Karpas-422 (cell line): ENCODE measurements around the gene MED13L. TPM values are rescaled to one million over a fixed set of nuclear protein-coding genes. Genes with fewer than 3 reads are reported as not detected.

Experiments
- DNase-seq: peaks from one replicate; pipeline ENCODE4 v3.0.0-alpha.2; 2015
- H2AFZ ChIP-seq: fragments of 200-600 bp; sonication (generic); 2 replicates; pipeline ENCODE4 v1.6.1; 2014; ENCODE audit warnings: antibody characterized with exemption, low read length, mixed read lengths
- H3K27ac ChIP-seq: fragments of 200-600 bp; sonication (generic); 2 replicates; pipeline ENCODE4 v1.5.1; 2014; ENCODE audit warnings: mild to moderate bottlenecking, low read length, moderate library complexity
- H3K27me3 ChIP-seq: fragments of 200-600 bp; sonication (generic); 2 replicates; pipeline ENCODE4 v1.6.1; 2014; ENCODE audit warnings: low read length, mixed read lengths
- H3K36me3 ChIP-seq: fragments of 200-600 bp; sonication (generic); 2 replicates; pipeline ENCODE4 v1.6.1; 2014; ENCODE audit warnings: low read length, mixed read lengths; ENCODE audit not compliant: insufficient read depth
- H3K4me1 ChIP-seq: fragments of 200-600 bp; sonication (generic); 2 replicates; pipeline ENCODE4 v1.6.1; 2014; ENCODE audit warnings: mild to moderate bottlenecking, low read length, mixed read lengths
- H3K4me2 ChIP-seq: fragments of 200-600 bp; sonication (generic); 2 replicates; pipeline ENCODE4 v1.6.1; 2014; ENCODE audit warnings: low read length, low read depth, mild to moderate bottlenecking; ENCODE audit not compliant: poor library complexity, severe bottlenecking
- H3K4me3 ChIP-seq: fragments of 200-600 bp; sonication (generic); 2 replicates; pipeline ENCODE4 v1.5.1; 2014; ENCODE audit warnings: mild to moderate bottlenecking, antibody characterized with exemption, low read length, mixed read lengths
- H3K79me2 ChIP-seq: fragments of 200-600 bp; sonication (generic); 2 replicates; pipeline ENCODE4 v1.6.1; 2014; ENCODE audit warnings: mild to moderate bottlenecking, low read length, mixed read lengths
- H3K9ac ChIP-seq: fragments of 200-600 bp; sonication (generic); 2 replicates; pipeline ENCODE4 v1.6.0; 2014; ENCODE audit warnings: low read length
- H3K9me2 ChIP-seq: fragments of 200-600 bp; sonication (generic), shearing (Covaris generic); replicated peaks from 2 replicates; pipeline ENCODE4 v1.6.0; 2014; ENCODE audit warnings: mild to moderate bottlenecking, low read length, moderate library complexity; ENCODE audit not compliant: insufficient read depth
- H3K9me3 ChIP-seq: fragments of 300-700, 200-600 bp; sonication (generic); 2 replicates; pipeline ENCODE4 v1.6.1; 2014; ENCODE audit warnings: low read length, mixed read lengths
- H4K20me1 ChIP-seq: fragments of 200-600 bp; sonication (generic); 2 replicates; pipeline ENCODE4 v1.6.1; 2014; ENCODE audit warnings: mild to moderate bottlenecking, antibody characterized with exemption, low read length, low read depth; ENCODE audit not compliant: insufficient read depth
- total RNA-seq: library from RNA; depleted of rRNA; stranded (reverse); fragments of >200 nt; shearing (Covaris generic); gene quantifications from 2 replicates; pipeline ENCODE4 v1.2.3, GENCODE V29; 2014; ENCODE audit warnings: low replicate concordance

MED13L gene
- total RNA-seq, 1 experiment from 2014 or later: 37.5 TPM

DNA sequence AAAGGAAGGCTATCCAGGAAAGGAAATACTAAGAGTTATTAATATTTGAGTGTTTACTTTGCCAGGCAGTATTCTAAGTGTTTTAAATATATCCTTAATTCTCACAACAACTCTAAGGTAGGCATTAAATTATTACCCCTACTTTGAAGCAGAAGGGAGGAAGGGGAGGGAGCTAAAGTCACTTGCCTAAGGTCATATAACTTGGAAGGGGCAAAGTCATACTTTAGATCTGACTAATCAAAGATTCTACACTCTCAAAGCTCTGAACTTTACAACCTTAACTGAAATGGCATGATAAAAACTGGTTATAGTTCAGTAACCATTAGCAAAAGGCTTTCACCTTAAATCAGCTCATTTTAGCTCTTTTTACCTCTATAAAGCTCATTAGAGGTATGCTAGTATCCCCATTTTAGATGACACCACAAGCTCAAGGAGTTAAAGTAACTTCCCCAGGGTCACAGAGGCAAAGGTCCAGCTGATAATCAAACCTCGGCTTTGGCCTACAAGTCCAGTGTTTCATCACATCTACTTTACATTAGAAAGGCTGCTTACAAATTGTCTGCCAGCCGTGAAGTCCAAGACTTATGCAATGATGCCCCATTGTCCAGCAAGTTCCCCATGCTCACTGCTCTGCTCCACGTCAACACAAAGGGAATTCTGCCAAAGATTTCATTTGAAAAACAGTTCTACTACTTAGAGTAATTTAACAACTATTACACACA lies 223.9 kb downstream of the MED13L start:
- H4K20me1 ChIP-seq: peaks cover 43% of the 10 kb centered on the region
- H3K79me2 ChIP-seq: no peaks in the 10 kb centered on the region
- H3K4me2 ChIP-seq: no peak overlapping the region
- H3K4me1 ChIP-seq: no peaks in the 10 kb centered on the region
- DNase-seq: no peak
- no peak overlapping the region for H2AFZ ChIP-seq
- H3K27ac ChIP-seq: no peak overlapping the region
- H3K9ac ChIP-seq: no peak overlapping the region
- no peak overlapping the region for H3K4me3 ChIP-seq
- no peaks in the 10 kb centered on the region for H3K36me3 ChIP-seq
- no peaks in the 10 kb centered on the region for H3K27me3 ChIP-seq
- H3K9me2 ChIP-seq: no peaks in the 10 kb centered on the region
- H3K9me3 ChIP-seq: no peaks in the 10 kb centered on the region

GRCh38 chr12:116050275-116050674 lies 227.2 kb downstream of the MED13L start:
- no peaks in the 10 kb centered on the region for H3K36me3 ChIP-seq
- H2AFZ ChIP-seq: no peak overlapping the region
- DNase-seq: no peak
- H3K4me2 ChIP-seq: no peak overlapping the region
- no peaks in the 10 kb centered on the region for H3K9me3 ChIP-seq
- H3K27me3 ChIP-seq: no peaks in the 10 kb centered on the region
- H3K4me3 ChIP-seq: no peak overlapping the region
- no peak overlapping the region for H3K9ac ChIP-seq
- H3K4me1 ChIP-seq: no peaks in the 10 kb centered on the region
- H4K20me1 ChIP-seq: peaks cover 37% of the 10 kb centered on the region
- H3K27ac ChIP-seq: no peak overlapping the region
- H3K9me2 ChIP-seq: no peaks in the 10 kb centered on the region
- H3K79me2 ChIP-seq: no peaks in the 10 kb centered on the region

GRCh38 chr12:116048879-116049278 lies 228.6 kb downstream of the MED13L start:
- no peak overlapping the region for H2AFZ ChIP-seq
- no peak overlapping the region for H3K9ac ChIP-seq
- no peak overlapping the region for H3K4me3 ChIP-seq
- H3K79me2 ChIP-seq: no peaks in the 10 kb centered on the region
- H3K4me2 ChIP-seq: no peak overlapping the region
- H3K36me3 ChIP-seq: no peaks in the 10 kb centered on the region
- no peaks in the 10 kb centered on the region for H3K9me3 ChIP-seq
- no peaks in the 10 kb centered on the region for H3K4me1 ChIP-seq
- no peaks in the 10 kb centered on the region for H3K27me3 ChIP-seq
- H3K27ac ChIP-seq: no peak overlapping the region
- peaks cover 29% of the 10 kb centered on the region for H4K20me1 ChIP-seq
- no peaks in the 10 kb centered on the region for H3K9me2 ChIP-seq
- no peak for DNase-seq

DNA sequence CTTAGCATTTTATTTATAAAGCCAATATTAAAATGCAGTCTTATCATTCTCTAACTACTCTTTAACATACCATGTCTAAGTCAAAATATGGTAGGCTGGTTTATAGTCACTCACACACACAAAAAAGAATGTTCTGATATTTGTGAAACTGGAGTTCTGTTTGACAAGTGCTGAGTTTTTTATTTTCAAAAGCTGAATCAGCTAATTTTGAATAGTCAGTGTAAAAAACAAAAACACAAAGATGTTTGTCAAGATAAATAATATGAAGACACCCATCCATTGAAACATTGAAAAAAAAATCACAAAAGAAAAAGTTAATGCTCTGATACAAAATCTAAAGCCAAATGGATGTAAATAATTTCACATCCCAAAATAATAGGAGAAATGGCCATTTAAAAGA lies 231.5 kb downstream of the MED13L start:
- Histone ChIP-seq H3K9me3 (no peaks in the 10 kb centered on the region), H3K79me2 (no peaks in the 10 kb centered on the region), H2AFZ (no peak overlapping the region), H3K4me2 (no peak overlapping the region), H3K4me3 (no peak overlapping the region), H3K36me3 (no peaks in the 10 kb centered on the region), H3K4me1 (no peaks in the 10 kb centered on the region), H3K27me3 (no peaks in the 10 kb centered on the region), H3K9ac (no peak overlapping the region), H3K9me2 (no peaks in the 10 kb centered on the region), H3K27ac (no peak overlapping the region), H4K20me1 (peaks cover 13% of the 10 kb centered on the region; the same call in 1 of the 2 replicates)
- DNase-seq: no peak

- no peak overlapping the region for H3K9ac ChIP-seq
- no peak overlapping the region for H2AFZ ChIP-seq
These were observed 232.3 kb downstream of the MED13L start for GRCh38 chr12:116045150-116045549.

GRCh38 chr12:116043659-116044535 lies 233.6 kb downstream of the MED13L start:
- DNase-seq: no peak
- Histone ChIP-seq H3K4me3 (no peak overlapping the region), H3K9ac (no peak overlapping the region), H3K27ac (no peak overlapping the region), H3K9me3 (no peaks in the 10 kb centered on the region), H3K36me3 (no peaks in the 10 kb centered on the region), H4K20me1 (peaks cover 20% of the 10 kb centered on the region; the same call in 1 of the 2 replicates), H3K4me1 (no peaks in the 10 kb centered on the region), H3K27me3 (no peaks in the 10 kb centered on the region), H3K79me2 (no peaks in the 10 kb centered on the region), H3K4me2 (no peak overlapping the region), H2AFZ (no peak overlapping the region), H3K9me2 (no peaks in the 10 kb centered on the region)

More at GRCh38 chr12:116045150-116045549, 232.3 kb downstream of the MED13L start:
- H3K4me3 ChIP-seq: no peak overlapping the region
- no peak for DNase-seq
- no peaks in the 10 kb centered on the region for H3K79me2 ChIP-seq
- no peaks in the 10 kb centered on the region for H3K4me1 ChIP-seq
- peaks cover 20% of the 10 kb centered on the region; the same call in 1 of the 2 replicates for H4K20me1 ChIP-seq
- H3K27ac ChIP-seq: no peak overlapping the region
- no peaks in the 10 kb centered on the region for H3K9me3 ChIP-seq
- H3K36me3 ChIP-seq: no peaks in the 10 kb centered on the region
- no peaks in the 10 kb centered on the region for H3K9me2 ChIP-seq
- H3K4me2 ChIP-seq: no peak overlapping the region
- H3K27me3 ChIP-seq: no peaks in the 10 kb centered on the region

DNA sequence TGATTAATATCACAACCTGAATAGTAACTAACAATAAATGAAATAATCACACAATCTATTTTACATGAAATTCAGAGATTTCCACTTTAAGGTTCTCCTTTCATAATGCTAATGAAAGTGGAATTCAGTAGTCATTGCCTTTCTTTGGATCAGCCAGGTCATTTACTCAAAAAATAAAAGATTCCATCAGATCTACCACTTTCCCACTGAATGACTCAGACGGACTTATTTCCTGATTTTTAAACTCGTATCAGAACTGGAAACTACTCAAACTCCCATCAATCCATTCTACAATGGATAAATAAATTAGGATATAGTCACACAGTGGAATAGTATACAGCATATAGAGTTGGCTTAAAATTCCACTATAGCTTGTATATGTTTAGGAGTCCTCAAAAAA lies 237.1 kb downstream of the MED13L start:
- no peak overlapping the region for H2AFZ ChIP-seq
- no peak overlapping the region for H3K27ac ChIP-seq
- no peaks in the 10 kb centered on the region for H3K27me3 ChIP-seq
- H3K4me2 ChIP-seq: no peak overlapping the region
- H3K79me2 ChIP-seq: no peaks in the 10 kb centered on the region
- H3K9ac ChIP-seq: no peak overlapping the region
- no peaks in the 10 kb centered on the region for H3K36me3 ChIP-seq
- H3K9me2 ChIP-seq: no peaks in the 10 kb centered on the region
- peaks cover 20% of the 10 kb centered on the region; the same call in 1 of the 2 replicates for H4K20me1 ChIP-seq
- no peak overlapping the region for H3K4me3 ChIP-seq
- no peaks in the 10 kb centered on the region for H3K9me3 ChIP-seq
- no peaks in the 10 kb centered on the region for H3K4me1 ChIP-seq
- no peak for DNase-seq

GRCh38 chr12:116039081-116039480 lies 238.4 kb downstream of the MED13L start:
- no peaks in the 10 kb centered on the region for H3K9me3 ChIP-seq
- H3K9ac ChIP-seq: no peak overlapping the region
- no peak overlapping the region for H3K4me2 ChIP-seq
- DNase-seq: no peak
- no peak overlapping the region for H3K4me3 ChIP-seq
- no peak overlapping the region for H2AFZ ChIP-seq
- no peaks in the 10 kb centered on the region for H3K79me2 ChIP-seq
- no peaks in the 10 kb centered on the region for H3K9me2 ChIP-seq
- no peaks in the 10 kb centered on the region for H3K4me1 ChIP-seq
- H4K20me1 ChIP-seq: peaks cover 17% of the 10 kb centered on the region; the same call in 1 of the 2 replicates
- H3K36me3 ChIP-seq: no peaks in the 10 kb centered on the region
- H3K27ac ChIP-seq: no peak overlapping the region
- no peaks in the 10 kb centered on the region for H3K27me3 ChIP-seq
